Glutamatergic neuron (in vitro differentiated cells): ENCODE measurements around the gene WNT3A. TPM values are rescaled to one million over a fixed set of nuclear protein-coding genes. Genes with fewer than 3 reads are reported as not detected.

Source experiments
- DNase-seq: peaks from one replicate; pipeline ENCODE4 v3.0.0; 2022
- H3K27ac Mint-ChIP-seq: one replicate; pipeline ENCODE4 v1.8.0; 2020; ENCODE audit warnings: mild to moderate bottlenecking, mixed read lengths, inconsistent platforms; ENCODE audit not compliant: unreplicated experiment
- H3K27me3 Mint-ChIP-seq: one replicate; pipeline ENCODE4 v1.8.0; 2020; ENCODE audit warnings: mild to moderate bottlenecking, moderate library complexity, mixed read lengths, inconsistent platforms; ENCODE audit not compliant: unreplicated experiment
- H3K36me3 Mint-ChIP-seq: one replicate; pipeline ENCODE4 v1.8.0; 2020; ENCODE audit warnings: mild to moderate bottlenecking, mixed read lengths, inconsistent platforms; ENCODE audit not compliant: unreplicated experiment
- H3K4me1 Mint-ChIP-seq: one replicate; pipeline ENCODE4 v1.8.0; 2020; ENCODE audit warnings: mild to moderate bottlenecking, low read depth, mixed read lengths, inconsistent platforms; ENCODE audit not compliant: unreplicated experiment
- H3K4me3 Mint-ChIP-seq: one replicate; pipeline ENCODE4 v1.8.0; 2020; ENCODE audit warnings: mild to moderate bottlenecking, mixed read lengths, inconsistent platforms; ENCODE audit not compliant: unreplicated experiment
- H3K9me3 Mint-ChIP-seq: one replicate; pipeline ENCODE4 v1.8.0; 2020; ENCODE audit warnings: mild to moderate bottlenecking, moderate library complexity, mixed read lengths, inconsistent platforms; ENCODE audit not compliant: unreplicated experiment
- CTCF ChIP-seq: fragments of 200-600 bp; sonication (generic); IDR thresholded peaks from one replicate; pipeline ENCODE4 v1.5.0; 2021; ENCODE audit not compliant: partially characterized antibody, unreplicated experiment
- total RNA-seq: library from RNA; stranded (reverse); fragmentation: NEBNext Ultra II Directional; extraction: Animal tissue kit (Norgen Biotek cat#: 25700); gene quantifications from one replicate; pipeline ENCODE4 v1.2.1, GENCODE V29; 2021; ENCODE audit not compliant: unreplicated experiment

The WNT3A gene
- total RNA-seq, 1 donor from 2014 or later, result not detected

GRCh38 chr1:228095938-228096337 lies 89.1 kb downstream of the WNT3A start:
- Mint-ChIP-seq H3K4me3 (no peak overlapping the region), H3K9me3 (peaks cover 8% of the 10 kb centered on the region), H3K27ac (no peak overlapping the region), H3K27me3 (peaks cover 3% of the 10 kb centered on the region), H3K4me1 (peaks cover 7% of the 10 kb centered on the region), H3K36me3 (peaks cover 18% of the 10 kb centered on the region)
- DNase-seq, result no peak
- no peak for TF ChIP-seq CTCF

- TF ChIP-seq CTCF, result no peak
- H3K9me3 Mint-ChIP-seq, result peaks cover 10% of the 10 kb centered on the region
- no peak overlapping the region for H3K4me3 Mint-ChIP-seq
- H3K36me3 Mint-ChIP-seq, result peaks cover 18% of the 10 kb centered on the region
- peaks cover 5% of the 10 kb centered on the region for H3K27me3 Mint-ChIP-seq
- H3K4me1 Mint-ChIP-seq, result no peaks in the 10 kb centered on the region
- no peak for DNase-seq
- H3K27ac Mint-ChIP-seq, result no peak overlapping the region
Measured at GRCh38 chr1:228096416-228097332, 89.9 kb downstream of the WNT3A start.

GRCh38 chr1:228097333-228098081 lies 90.7 kb downstream of the WNT3A start:
- peaks cover 5% of the 10 kb centered on the region for H3K27me3 Mint-ChIP-seq
- H3K36me3 Mint-ChIP-seq, result peaks cover 18% of the 10 kb centered on the region
- no peaks in the 10 kb centered on the region for H3K4me1 Mint-ChIP-seq
- no peak overlapping the region for H3K4me3 Mint-ChIP-seq
- H3K27ac Mint-ChIP-seq, result no peak overlapping the region
- H3K9me3 Mint-ChIP-seq, result peaks cover 10% of the 10 kb centered on the region
- TF ChIP-seq CTCF, result no peak
- DNase-seq, result no peak

- TF ChIP-seq CTCF, result no peak
- Mint-ChIP-seq H3K36me3 (peaks cover 18% of the 10 kb centered on the region), H3K27me3 (peaks cover 8% of the 10 kb centered on the region), H3K27ac (no peak overlapping the region), H3K4me1 (no peaks in the 10 kb centered on the region), H3K9me3 (peaks cover 10% of the 10 kb centered on the region), H3K4me3 (no peak overlapping the region)
- DNase-seq, result no peak
Measured at GRCh38 chr1:228098323-228098931, 91.6 kb downstream of the WNT3A start.
